OCI-LY1 (cell line): ENCODE measurements around the gene TTC39C.

ENCODE experiments used
- H2AFZ ChIP-seq: fragments of 200-600 bp; sonication (generic), shearing (Covaris generic); 2 replicates; pipeline ENCODE4 v1.6.0; 2014; ENCODE audit warnings: antibody characterized with exemption, mild to moderate bottlenecking, low read length
- H3F3A ChIP-seq: fragments of 200-600 bp; sonication (generic), shearing (Covaris generic); 2 replicates; pipeline ENCODE4 v1.6.0; 2014; ENCODE audit warnings: mild to moderate bottlenecking, antibody characterized with exemption, low read length, moderate library complexity; ENCODE audit not compliant: insufficient read depth
- H3K27ac ChIP-seq: fragments of 200-600 bp; sonication (generic); 2 replicates; pipeline ENCODE4 v1.5.1; 2014; ENCODE audit warnings: low read length, mixed run types, mild to moderate bottlenecking, low read depth; ENCODE audit not compliant: poor library complexity, severe bottlenecking
- H3K27me3 ChIP-seq: fragments of 200-600 bp; sonication (generic); 2 replicates; pipeline ENCODE4 v1.6.0; 2014; ENCODE audit warnings: antibody characterized with exemption, mild to moderate bottlenecking, low read length, moderate library complexity; ENCODE audit not compliant: insufficient read depth
- H3K36me3 ChIP-seq: fragments of 200-600 bp; sonication (generic); 2 replicates; pipeline ENCODE4 v1.6.1; 2014; ENCODE audit warnings: mild to moderate bottlenecking, antibody characterized with exemption, low read length, moderate library complexity, mixed read lengths; ENCODE audit not compliant: insufficient read depth
- H3K4me1 ChIP-seq: fragments of 200-600 bp; sonication (generic); 2 replicates; pipeline ENCODE4 v1.5.1; 2014; ENCODE audit warnings: mild to moderate bottlenecking, low read length, moderate library complexity; ENCODE audit not compliant: insufficient read depth, severe bottlenecking
- H3K4me2 ChIP-seq: fragments of 200-600 bp; sonication (generic), shearing (Covaris generic); 2 replicates; pipeline ENCODE4 v1.6.1; 2014; ENCODE audit warnings: low read length
- H3K4me3 ChIP-seq: fragments of 200-600 bp; sonication (generic); 2 replicates; pipeline ENCODE4 v1.5.1; 2014; ENCODE audit warnings: low read length, low read depth, mild to moderate bottlenecking, mixed read lengths; ENCODE audit not compliant: poor library complexity, severe bottlenecking
- H3K79me2 ChIP-seq: fragments of 200-600 bp; shearing (Covaris generic); 2 replicates; pipeline ENCODE4 v1.6.1; 2016; ENCODE audit warnings: mixed run types, low read length, mixed read lengths; ENCODE audit not compliant: insufficient read depth
- H3K9ac ChIP-seq: fragments of 200-600 bp; sonication (generic), shearing (Covaris generic); 2 replicates; pipeline ENCODE4 v1.6.1; 2014; ENCODE audit warnings: mild to moderate bottlenecking, low read length, mixed read lengths
- H3K9me2 ChIP-seq: fragments of 200-600 bp; sonication (generic), shearing (Covaris generic); 2 replicates; pipeline ENCODE4 v1.6.1; 2014; ENCODE audit warnings: low read depth, mild to moderate bottlenecking, low read length, mixed read lengths
- H3K9me3 ChIP-seq: fragments of 200-600 bp; shearing (Covaris generic); 2 replicates; pipeline ENCODE4 v1.6.1; 2014; ENCODE audit warnings: low read length, mixed read lengths
- H4K20me1 ChIP-seq: fragments of 200-600 bp; sonication (generic), shearing (Covaris generic); 2 replicates; pipeline ENCODE4 v1.6.0; 2016; ENCODE audit warnings: mild to moderate bottlenecking, low read length; ENCODE audit not compliant: insufficient read depth
- EZH2 ChIP-seq: fragments of 200-600 bp; sonication (generic), shearing (Covaris generic); IDR thresholded peaks from 2 replicates; pipeline ENCODE4 v1.8.0; 2017; ENCODE audit warnings: borderline replicate concordance, mixed run types, mild to moderate bottlenecking, antibody characterized with exemption, low read length, moderate library complexity, mixed read lengths
- TF ChIP-seq, protein P1 (sequence below): fragments of 200-600 bp; sonication (generic), shearing (Covaris generic); IDR thresholded peaks from 2 replicates; pipeline ENCODE4 v1.5.1; 2017; ENCODE audit warnings: mild to moderate bottlenecking, antibody characterized with exemption, low read length, moderate library complexity, mixed read lengths

The TTC39C gene

GRCh38 chr18:24090876-24091275, 76.3 kb downstream of the TTC39C start:
- no peaks in the 10 kb centered on the region for H3K79me2 ChIP-seq
- H3K27ac ChIP-seq, result no peak overlapping the region
- no peaks in the 10 kb centered on the region for H4K20me1 ChIP-seq
- no peaks in the 10 kb centered on the region for H3K4me1 ChIP-seq
- H2AFZ ChIP-seq, result no peak overlapping the region
- no peaks in the 10 kb centered on the region for H3K9me2 ChIP-seq
- no peak for TF ChIP-seq EZH2
- TF ChIP-seq, protein P1, sequence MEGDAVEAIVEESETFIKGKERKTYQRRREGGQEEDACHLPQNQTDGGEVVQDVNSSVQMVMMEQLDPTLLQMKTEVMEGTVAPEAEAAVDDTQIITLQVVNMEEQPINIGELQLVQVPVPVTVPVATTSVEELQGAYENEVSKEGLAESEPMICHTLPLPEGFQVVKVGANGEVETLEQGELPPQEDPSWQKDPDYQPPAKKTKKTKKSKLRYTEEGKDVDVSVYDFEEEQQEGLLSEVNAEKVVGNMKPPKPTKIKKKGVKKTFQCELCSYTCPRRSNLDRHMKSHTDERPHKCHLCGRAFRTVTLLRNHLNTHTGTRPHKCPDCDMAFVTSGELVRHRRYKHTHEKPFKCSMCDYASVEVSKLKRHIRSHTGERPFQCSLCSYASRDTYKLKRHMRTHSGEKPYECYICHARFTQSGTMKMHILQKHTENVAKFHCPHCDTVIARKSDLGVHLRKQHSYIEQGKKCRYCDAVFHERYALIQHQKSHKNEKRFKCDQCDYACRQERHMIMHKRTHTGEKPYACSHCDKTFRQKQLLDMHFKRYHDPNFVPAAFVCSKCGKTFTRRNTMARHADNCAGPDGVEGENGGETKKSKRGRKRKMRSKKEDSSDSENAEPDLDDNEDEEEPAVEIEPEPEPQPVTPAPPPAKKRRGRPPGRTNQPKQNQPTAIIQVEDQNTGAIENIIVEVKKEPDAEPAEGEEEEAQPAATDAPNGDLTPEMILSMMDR, result no peak
- H3K9ac ChIP-seq, result no peak overlapping the region
- H3K36me3 ChIP-seq, result no peaks in the 10 kb centered on the region
- H3K4me3 ChIP-seq, result no peak overlapping the region
- no peak overlapping the region for H3K4me2 ChIP-seq
- no peaks in the 10 kb centered on the region for H3K9me3 ChIP-seq
- H3K27me3 ChIP-seq, result no peaks in the 10 kb centered on the region
- H3F3A ChIP-seq, result no peaks in the 10 kb centered on the region

DNA sequence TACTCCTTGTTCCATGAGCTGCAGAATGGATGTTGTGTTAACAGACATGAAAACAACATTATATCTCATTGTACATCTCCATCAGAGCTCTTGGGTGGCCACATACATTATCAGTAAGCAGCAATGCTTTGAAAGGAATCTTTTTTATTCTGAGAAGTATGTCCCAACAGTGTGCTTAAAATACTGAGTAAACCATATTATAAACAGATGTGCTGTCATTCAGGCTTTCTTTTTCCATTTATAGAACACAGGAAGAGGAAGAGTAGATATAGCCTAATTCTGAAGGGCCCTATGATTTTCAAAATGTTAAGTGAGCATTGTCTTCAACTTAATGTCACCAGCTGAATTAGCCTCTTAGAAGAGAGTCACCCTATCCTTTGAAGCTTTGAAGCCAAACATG, 80.0 kb downstream of the TTC39C start:
- Histone ChIP-seq H3K27ac (no peak overlapping the region), H3K36me3 (no peaks in the 10 kb centered on the region), H3K79me2 (no peaks in the 10 kb centered on the region), H3K4me3 (no peak overlapping the region), H3K27me3 (no peaks in the 10 kb centered on the region), H3F3A (no peaks in the 10 kb centered on the region), H3K4me2 (no peak overlapping the region), H3K9ac (no peak overlapping the region), H4K20me1 (no peaks in the 10 kb centered on the region), H2AFZ (no peak overlapping the region), H3K9me2 (no peaks in the 10 kb centered on the region), H3K4me1 (no peaks in the 10 kb centered on the region), H3K9me3 (no peaks in the 10 kb centered on the region)
- TF ChIP-seq, protein P1, result no peak
- TF ChIP-seq EZH2, result no peak

DNA sequence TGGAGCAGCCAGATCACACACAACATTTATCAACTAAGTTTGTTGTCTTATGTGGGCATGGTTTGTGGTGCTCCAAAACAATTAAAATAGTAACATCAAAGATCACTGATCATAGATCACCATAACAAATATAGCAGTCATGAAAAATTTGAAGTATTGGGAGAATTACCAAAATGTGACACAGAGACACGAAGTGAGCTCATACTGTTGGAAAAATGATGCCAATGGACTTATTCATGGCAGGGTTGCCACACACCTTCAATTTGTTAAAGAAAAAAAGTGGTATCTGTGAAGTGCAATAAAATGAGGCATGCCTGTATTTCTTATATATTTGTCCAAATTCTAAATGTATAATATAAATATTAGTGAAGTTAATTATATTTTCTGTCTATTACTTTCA, 81.4 kb downstream of the TTC39C start:
- Histone ChIP-seq H3K4me3 (no peak overlapping the region), H3F3A (no peaks in the 10 kb centered on the region), H3K4me2 (no peak overlapping the region), H4K20me1 (no peaks in the 10 kb centered on the region), H2AFZ (no peak overlapping the region), H3K9ac (no peak overlapping the region), H3K36me3 (no peaks in the 10 kb centered on the region), H3K4me1 (no peaks in the 10 kb centered on the region), H3K27me3 (no peaks in the 10 kb centered on the region), H3K27ac (no peak overlapping the region), H3K9me2 (no peaks in the 10 kb centered on the region), H3K79me2 (no peaks in the 10 kb centered on the region), H3K9me3 (no peaks in the 10 kb centered on the region)
- TF ChIP-seq, protein P1, result no peak
- TF ChIP-seq EZH2, result no peak
